ENCODE data around the gene PPP1R13B. TPM values are rescaled to one million over a fixed set of nuclear protein-coding genes. Genes with fewer than 3 reads are reported as not detected.
A peak's percentile ranks its signal among the peaks of the same experiment; 100 is the strongest.

PPP1R13B gene
- total RNA-seq, 1 donor from 2014 or later: 53.0 TPM

GRCh38 chr14:103879118-103879569 is 31.8 kb upstream of the PPP1R13B start:
- Mint-ChIP-seq H3K27me3 (ENCODE audit: low read depth) (no peaks in the 10 kb centered on the region), H3K4me1 (peaks cover 9% of the 10 kb centered on the region), H3K27ac (no peak overlapping the region), H3K4me3 (no peak overlapping the region), H3K9me3 (no peaks in the 10 kb centered on the region), H3K36me3 (no peaks in the 10 kb centered on the region)
- TF ChIP-seq, protein P1, sequence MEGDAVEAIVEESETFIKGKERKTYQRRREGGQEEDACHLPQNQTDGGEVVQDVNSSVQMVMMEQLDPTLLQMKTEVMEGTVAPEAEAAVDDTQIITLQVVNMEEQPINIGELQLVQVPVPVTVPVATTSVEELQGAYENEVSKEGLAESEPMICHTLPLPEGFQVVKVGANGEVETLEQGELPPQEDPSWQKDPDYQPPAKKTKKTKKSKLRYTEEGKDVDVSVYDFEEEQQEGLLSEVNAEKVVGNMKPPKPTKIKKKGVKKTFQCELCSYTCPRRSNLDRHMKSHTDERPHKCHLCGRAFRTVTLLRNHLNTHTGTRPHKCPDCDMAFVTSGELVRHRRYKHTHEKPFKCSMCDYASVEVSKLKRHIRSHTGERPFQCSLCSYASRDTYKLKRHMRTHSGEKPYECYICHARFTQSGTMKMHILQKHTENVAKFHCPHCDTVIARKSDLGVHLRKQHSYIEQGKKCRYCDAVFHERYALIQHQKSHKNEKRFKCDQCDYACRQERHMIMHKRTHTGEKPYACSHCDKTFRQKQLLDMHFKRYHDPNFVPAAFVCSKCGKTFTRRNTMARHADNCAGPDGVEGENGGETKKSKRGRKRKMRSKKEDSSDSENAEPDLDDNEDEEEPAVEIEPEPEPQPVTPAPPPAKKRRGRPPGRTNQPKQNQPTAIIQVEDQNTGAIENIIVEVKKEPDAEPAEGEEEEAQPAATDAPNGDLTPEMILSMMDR (IDR thresholded peaks at IDR 0.05; ENCODE audit: unreplicated experiment): no peak
- no peak for DNase-seq (ENCODE audit: low spot score in 2 of 2, unreplicated experiment in 2 of 2)

GRCh38 chr14:103878180-103878579 is 30.8 kb upstream of the PPP1R13B start:
- TF ChIP-seq, protein P1 (IDR thresholded peaks at IDR 0.05; ENCODE audit: unreplicated experiment): no peak
- no peak overlapping the region for H3K4me3 Mint-ChIP-seq
- no peaks in the 10 kb centered on the region for H3K36me3 Mint-ChIP-seq
- H3K27ac Mint-ChIP-seq: no peak overlapping the region
- H3K9me3 Mint-ChIP-seq: no peaks in the 10 kb centered on the region
- H3K4me1 Mint-ChIP-seq: peaks cover 9% of the 10 kb centered on the region
- no peak for DNase-seq (ENCODE audit: low spot score in 2 of 2, unreplicated experiment in 2 of 2)
- H3K27me3 Mint-ChIP-seq (ENCODE audit: low read depth): no peaks in the 10 kb centered on the region

- H3K4me1 Mint-ChIP-seq: peaks cover 6% of the 10 kb centered on the region
- H3K9me3 Mint-ChIP-seq: no peaks in the 10 kb centered on the region
- H3K36me3 Mint-ChIP-seq: no peaks in the 10 kb centered on the region
- TF ChIP-seq, protein P1 (IDR thresholded peaks at IDR 0.05; ENCODE audit: unreplicated experiment): no peak
- no peaks in the 10 kb centered on the region for H3K27me3 Mint-ChIP-seq (ENCODE audit: low read depth)
- no peak overlapping the region for H3K4me3 Mint-ChIP-seq
- no peak for DNase-seq (ENCODE audit: low spot score in 2 of 2, unreplicated experiment in 2 of 2)
- H3K27ac Mint-ChIP-seq: no peak overlapping the region
Observed at GRCh38 chr14:103875010-103875409, 27.6 kb upstream of the PPP1R13B start.

GRCh38 chr14:103872481-103873113 is 25.2 kb upstream of the PPP1R13B start:
- TF ChIP-seq, protein P1 (IDR thresholded peaks at IDR 0.05; ENCODE audit: unreplicated experiment): no peak
- H3K27ac Mint-ChIP-seq: peak overlapping the region; percentile 6
- H3K36me3 Mint-ChIP-seq: no peaks in the 10 kb centered on the region
- H3K4me1 Mint-ChIP-seq: peaks cover 25% of the 10 kb centered on the region
- no peaks in the 10 kb centered on the region for H3K27me3 Mint-ChIP-seq (ENCODE audit: low read depth)
- DNase-seq (ENCODE audit: low spot score in 2 of 2, unreplicated experiment in 2 of 2): no peak
- peak overlapping the region; percentile 60 for H3K4me3 Mint-ChIP-seq
- H3K9me3 Mint-ChIP-seq: no peaks in the 10 kb centered on the region

DNA sequence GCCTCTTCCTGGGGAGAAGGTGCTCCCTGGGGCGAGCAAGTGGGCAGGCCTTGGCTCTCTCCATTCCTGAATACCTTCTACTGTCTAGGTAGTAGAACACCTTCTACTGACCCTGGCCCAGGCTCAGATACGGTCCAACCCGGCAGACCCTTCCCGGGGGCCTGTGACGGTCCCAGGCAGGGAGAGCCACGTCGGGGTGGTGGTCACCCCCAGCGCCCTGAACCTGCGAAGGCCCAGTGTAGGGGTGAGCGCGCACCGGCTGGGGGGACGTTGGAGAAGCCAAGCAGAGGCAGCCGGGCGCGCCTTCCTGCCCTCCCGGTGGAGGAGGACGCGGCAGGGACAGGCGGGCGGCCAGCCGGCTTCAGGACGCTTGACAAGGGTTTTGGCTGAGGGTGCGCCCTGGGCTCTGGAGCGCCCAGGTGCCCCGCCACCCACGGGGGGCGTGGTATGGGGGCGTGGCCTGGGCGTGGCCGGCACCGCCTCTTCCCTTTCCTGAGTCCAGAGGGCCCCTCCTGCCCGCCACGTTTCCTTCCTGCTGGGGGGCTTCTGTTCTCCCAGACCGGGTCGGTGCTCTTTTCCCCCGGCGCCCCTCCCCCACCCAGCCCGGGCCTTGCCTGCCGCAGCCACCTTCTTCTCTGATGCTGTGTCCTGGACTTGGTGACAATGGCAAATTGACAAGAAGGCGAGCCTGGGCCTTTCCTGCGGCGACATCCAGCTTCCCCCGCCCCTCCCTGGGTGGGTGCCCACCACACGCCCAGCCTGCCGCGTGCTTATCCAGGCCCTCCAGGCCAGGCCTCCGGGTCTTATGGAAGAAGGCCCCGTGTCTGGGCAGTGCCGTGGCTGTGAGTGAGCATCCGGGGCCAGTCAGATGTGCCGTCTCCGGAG is 24.5 kb upstream of the PPP1R13B start:
- TF ChIP-seq, protein P1 (IDR thresholded peaks at IDR 0.05; ENCODE audit: unreplicated experiment): no peak

More for the DNA sequence above, 24.5 kb upstream of the PPP1R13B start:
- peak overlapping the region; percentile 60 for H3K4me3 Mint-ChIP-seq
- peaks cover 30% of the 10 kb centered on the region for H3K4me1 Mint-ChIP-seq
- H3K27me3 Mint-ChIP-seq (ENCODE audit: low read depth): no peaks in the 10 kb centered on the region
- H3K36me3 Mint-ChIP-seq: no peaks in the 10 kb centered on the region
- DNase-seq (ENCODE audit: low spot score in 2 of 2, unreplicated experiment in 2 of 2): peak in 1 of 2 experiments; percentile 69
- no peaks in the 10 kb centered on the region for H3K9me3 Mint-ChIP-seq
- peak overlapping the region; percentile 6 for H3K27ac Mint-ChIP-seq

Measured in mesothelial cell of epicardium (in vitro differentiated cells).